Brain microvascular endothelial cell (primary cell): ENCODE results near the gene PRKG1.

ENCODE experiments used
- DNase-seq: peaks from one replicate; pipeline ENCODE4 v3.0.0-alpha.2; 2020
- H3K27ac ChIP-seq: fragments of 250-450 bp; sonication (Bioruptor Pico); 2 replicates; pipeline ENCODE4 v1.5.1; 2020; ENCODE audit warnings: mild to moderate bottlenecking, moderate library complexity
- H3K27me3 ChIP-seq: fragments of 250-450 bp; sonication (Bioruptor Pico); replicated peaks from 2 replicates; pipeline ENCODE4 v1.5.1; 2020; ENCODE audit warnings: mild to moderate bottlenecking
- H3K36me3 ChIP-seq: fragments of 250-450 bp; sonication (Bioruptor Pico); replicated peaks from 2 replicates; pipeline ENCODE4 v1.5.1; 2020; ENCODE audit warnings: mild to moderate bottlenecking
- H3K4me3 ChIP-seq: 2 replicates; pipeline ENCODE4 v1.5.1; 2011; ENCODE audit warnings: low read depth, mild to moderate bottlenecking, control low read depth, low read length, moderate library complexity
- in situ Hi-C: cut with HindIII; loops from 2 replicates; pipeline ENCODE4 v1.10.0; 2017; ENCODE audit warnings: low sequenced_read_pairs, low pct_ligation_motif_present
- TF ChIP-seq, protein P1 (sequence below): IDR thresholded peaks from 2 replicates; pipeline ENCODE4 v1.5.1; 2011; ENCODE audit warnings: low read depth, mild to moderate bottlenecking, moderate library complexity, low read length, control low read depth, inconsistent platforms; ENCODE audit errors: missing control alignments

PRKG1 gene

DNA sequence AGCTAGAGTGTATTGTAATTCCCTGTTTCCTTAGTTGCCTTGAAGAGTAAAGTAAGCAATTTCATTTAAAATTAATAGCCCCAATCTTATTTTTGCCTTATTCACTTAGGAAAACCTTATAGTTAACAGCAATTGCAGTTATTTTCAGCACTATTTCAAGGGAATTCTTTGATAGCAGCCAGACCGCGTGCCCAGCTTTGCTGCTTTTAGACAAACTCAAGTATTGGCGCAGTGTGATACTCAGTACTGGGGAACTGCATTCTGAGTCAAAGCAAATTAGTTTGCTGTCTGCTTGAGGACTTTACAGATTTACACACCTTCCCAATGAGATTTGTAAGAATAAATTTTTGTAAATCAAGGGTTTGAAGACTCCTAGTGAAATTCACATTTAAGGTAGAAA is 21.2 kb downstream of the PRKG1 start:
- in situ Hi-C loops, result no loop called here
- TF ChIP-seq, protein P1, sequence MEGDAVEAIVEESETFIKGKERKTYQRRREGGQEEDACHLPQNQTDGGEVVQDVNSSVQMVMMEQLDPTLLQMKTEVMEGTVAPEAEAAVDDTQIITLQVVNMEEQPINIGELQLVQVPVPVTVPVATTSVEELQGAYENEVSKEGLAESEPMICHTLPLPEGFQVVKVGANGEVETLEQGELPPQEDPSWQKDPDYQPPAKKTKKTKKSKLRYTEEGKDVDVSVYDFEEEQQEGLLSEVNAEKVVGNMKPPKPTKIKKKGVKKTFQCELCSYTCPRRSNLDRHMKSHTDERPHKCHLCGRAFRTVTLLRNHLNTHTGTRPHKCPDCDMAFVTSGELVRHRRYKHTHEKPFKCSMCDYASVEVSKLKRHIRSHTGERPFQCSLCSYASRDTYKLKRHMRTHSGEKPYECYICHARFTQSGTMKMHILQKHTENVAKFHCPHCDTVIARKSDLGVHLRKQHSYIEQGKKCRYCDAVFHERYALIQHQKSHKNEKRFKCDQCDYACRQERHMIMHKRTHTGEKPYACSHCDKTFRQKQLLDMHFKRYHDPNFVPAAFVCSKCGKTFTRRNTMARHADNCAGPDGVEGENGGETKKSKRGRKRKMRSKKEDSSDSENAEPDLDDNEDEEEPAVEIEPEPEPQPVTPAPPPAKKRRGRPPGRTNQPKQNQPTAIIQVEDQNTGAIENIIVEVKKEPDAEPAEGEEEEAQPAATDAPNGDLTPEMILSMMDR, result no peak

DNA sequence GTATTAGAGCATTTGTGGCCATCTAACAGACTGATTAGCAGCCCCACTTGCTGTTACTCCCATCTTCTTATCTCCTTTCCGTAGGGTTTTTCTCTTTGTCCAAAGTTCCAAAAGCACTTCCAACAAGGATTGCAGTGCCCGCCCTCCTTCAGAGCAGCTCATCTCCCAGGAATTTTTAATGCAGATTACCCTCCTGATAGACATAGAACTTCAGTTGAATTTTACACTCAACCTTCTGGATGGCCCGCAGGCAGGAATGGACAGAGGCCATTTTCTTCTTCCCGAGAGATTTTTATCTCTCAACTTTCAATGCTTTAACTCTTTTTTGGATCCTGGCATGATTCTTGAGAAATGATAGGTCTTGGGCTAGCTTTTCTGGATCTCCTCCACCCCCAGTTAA is 23.3 kb downstream of the PRKG1 start:
- in situ Hi-C loops, result no loop called here
- DNase-seq, result no peak
- no peaks in the 10 kb centered on the region for H3K27me3 ChIP-seq
- TF ChIP-seq, protein P1, result no peak
- H3K27ac ChIP-seq, result no peak overlapping the region
- no peak overlapping the region for H3K4me3 ChIP-seq
- no peaks in the 10 kb centered on the region for H3K36me3 ChIP-seq

More for the DNA sequence above, 21.2 kb downstream of the PRKG1 start:
- DNase-seq, result no peak
- Histone ChIP-seq H3K36me3 (no peaks in the 10 kb centered on the region), H3K27ac (no peak overlapping the region), H3K4me3 (no peak overlapping the region), H3K27me3 (no peaks in the 10 kb centered on the region)

- TF ChIP-seq, protein P1, result no peak
- Histone ChIP-seq H3K4me3 (no peak overlapping the region), H3K27me3 (no peaks in the 10 kb centered on the region), H3K27ac (no peak overlapping the region), H3K36me3 (no peaks in the 10 kb centered on the region)
- in situ Hi-C loops, result no loop called here
- DNase-seq, result no peak
These were observed 25.9 kb downstream of the PRKG1 start for GRCh38 chr10:51100221-51100620.

GRCh38 chr10:51103554-51104217 is 29.4 kb downstream of the PRKG1 start:
- Histone ChIP-seq H3K27me3 (no peaks in the 10 kb centered on the region), H3K36me3 (no peaks in the 10 kb centered on the region), H3K4me3 (no peak overlapping the region), H3K27ac (no peak overlapping the region)
- in situ Hi-C loops, result no loop called here
- TF ChIP-seq, protein P1, result no peak
- DNase-seq, result no peak

DNA sequence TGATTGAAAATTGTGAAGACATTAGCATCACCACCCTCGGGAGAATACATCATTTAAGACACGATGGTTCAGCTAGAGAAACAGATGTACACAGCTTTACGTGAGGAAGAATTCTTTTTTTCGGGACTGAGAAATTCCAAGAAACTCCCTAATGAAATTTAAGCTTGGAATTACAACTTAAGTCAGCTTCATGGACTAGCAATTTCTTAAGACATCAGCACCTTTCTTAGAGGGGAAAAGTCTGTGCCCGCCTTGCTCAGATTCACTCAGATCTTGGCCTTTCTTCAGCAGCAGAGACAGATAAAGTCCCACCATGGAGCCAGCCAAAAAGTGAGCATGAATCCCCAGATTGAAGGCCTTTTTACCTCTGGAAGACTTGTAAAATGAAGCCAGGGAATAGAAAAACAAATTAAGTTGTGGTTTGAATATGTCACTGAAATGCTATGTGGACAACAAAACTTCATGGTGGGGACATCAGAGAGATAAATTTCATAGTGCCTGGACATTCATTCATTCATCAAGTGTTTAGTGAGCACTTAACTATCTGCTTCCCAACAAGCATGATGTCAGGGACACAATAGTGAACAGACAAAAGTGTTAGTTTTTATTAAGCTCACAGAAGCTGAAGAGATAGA is 32.1 kb downstream of the PRKG1 start:
- TF ChIP-seq, protein P1, result no peak
- no peak overlapping the region for H3K27ac ChIP-seq

More for the DNA sequence above, 32.1 kb downstream of the PRKG1 start:
- in situ Hi-C loops, result no loop called here
- DNase-seq, result no peak
- H3K4me3 ChIP-seq, result no peak overlapping the region
- H3K36me3 ChIP-seq, result no peaks in the 10 kb centered on the region
- H3K27me3 ChIP-seq, result no peaks in the 10 kb centered on the region
